H1 (cell line): ENCODE measurements around the gene WNK4. TPM values are rescaled to one million over a fixed set of nuclear protein-coding genes. Genes with fewer than 3 reads are reported as not detected.

Experiments
- CHD7 ChIP-seq: fragments of 300-600 bp; sonication (generic); IDR thresholded peaks from 2 replicates; pipeline ENCODE4 v1.7.1; 2012; ENCODE audit warnings: low read length, moderate library complexity, mild to moderate bottlenecking, inconsistent platforms; ENCODE audit not compliant: insufficient replicate concordance
- CTCF ChIP-seq, 3 experiments: IDR thresholded peaks; 1 replicate in 2 of 3; 2 replicates in 1 of 3; pipeline versions ENCODE4 v1.5.1 to v1.6.1; 2011; ENCODE audit warnings: low read length in 3 of 3, mild to moderate bottlenecking in 3 of 3, inconsistent platforms in 2 of 3, low read depth in 1 of 3, moderate library complexity in 1 of 3; ENCODE audit not compliant: insufficient read depth in 1 of 3; ENCODE audit errors: control extremely low read depth in 1 of 3
- KDM4A ChIP-seq: IDR thresholded peaks from one replicate; pipeline ENCODE4 v1.7.1; 2012; ENCODE audit warnings: low read depth, mild to moderate bottlenecking, moderate library complexity, low read length, inconsistent platforms; ENCODE audit not compliant: severe bottlenecking
- RFX5 ChIP-seq: IDR thresholded peaks from 2 replicates; pipeline ENCODE4 v1.6.1; 2011; ENCODE audit warnings: low read depth, low read length, improper control_type of control experiment, borderline replicate concordance
- SIX5 ChIP-seq: IDR thresholded peaks from 2 replicates; pipeline ENCODE4 v1.6.1; 2011; ENCODE audit warnings: mild to moderate bottlenecking, low read depth, low read length
- SP4 ChIP-seq: IDR thresholded peaks from 2 replicates; pipeline ENCODE4 v1.6.1; 2012; ENCODE audit warnings: low read length, inconsistent platforms
- polyA plus RNA-seq, 7 experiments: library from polyadenylated mRNA; depleted of rRNA in 3 of 7; stranded (reverse) in 5 of 7; unstranded in 2 of 7; fragments of >200 nt in 5 of 7; fragments of 200-250 nt in 2 of 7; gene quantifications; 1 replicate in 5 of 7; 2 replicates in 1 of 7; 4 replicates in 1 of 7; pipeline versions ENCODE4 v1.2.1 to v1.2.3, GENCODE V29; 2011 to 2013; ENCODE audit warnings: missing spikeins in 2 of 7, mixed read lengths in 2 of 7
- total RNA-seq: library from RNA; stranded (reverse); fragmentation: NEBNext Ultra II Directional; extraction: Animal tissue kit (Norgen Biotek cat#: 25700); gene quantifications from 2 replicates; pipeline ENCODE4 v1.2.1, GENCODE V29; 2021

Gene WNK4
- total and polyA plus RNA-seq, 2 of the 8 experiments (the other 6 are each of a cell fraction or from before 2014, with no cell fraction given): 0.21 to 1.7 TPM

DNA sequence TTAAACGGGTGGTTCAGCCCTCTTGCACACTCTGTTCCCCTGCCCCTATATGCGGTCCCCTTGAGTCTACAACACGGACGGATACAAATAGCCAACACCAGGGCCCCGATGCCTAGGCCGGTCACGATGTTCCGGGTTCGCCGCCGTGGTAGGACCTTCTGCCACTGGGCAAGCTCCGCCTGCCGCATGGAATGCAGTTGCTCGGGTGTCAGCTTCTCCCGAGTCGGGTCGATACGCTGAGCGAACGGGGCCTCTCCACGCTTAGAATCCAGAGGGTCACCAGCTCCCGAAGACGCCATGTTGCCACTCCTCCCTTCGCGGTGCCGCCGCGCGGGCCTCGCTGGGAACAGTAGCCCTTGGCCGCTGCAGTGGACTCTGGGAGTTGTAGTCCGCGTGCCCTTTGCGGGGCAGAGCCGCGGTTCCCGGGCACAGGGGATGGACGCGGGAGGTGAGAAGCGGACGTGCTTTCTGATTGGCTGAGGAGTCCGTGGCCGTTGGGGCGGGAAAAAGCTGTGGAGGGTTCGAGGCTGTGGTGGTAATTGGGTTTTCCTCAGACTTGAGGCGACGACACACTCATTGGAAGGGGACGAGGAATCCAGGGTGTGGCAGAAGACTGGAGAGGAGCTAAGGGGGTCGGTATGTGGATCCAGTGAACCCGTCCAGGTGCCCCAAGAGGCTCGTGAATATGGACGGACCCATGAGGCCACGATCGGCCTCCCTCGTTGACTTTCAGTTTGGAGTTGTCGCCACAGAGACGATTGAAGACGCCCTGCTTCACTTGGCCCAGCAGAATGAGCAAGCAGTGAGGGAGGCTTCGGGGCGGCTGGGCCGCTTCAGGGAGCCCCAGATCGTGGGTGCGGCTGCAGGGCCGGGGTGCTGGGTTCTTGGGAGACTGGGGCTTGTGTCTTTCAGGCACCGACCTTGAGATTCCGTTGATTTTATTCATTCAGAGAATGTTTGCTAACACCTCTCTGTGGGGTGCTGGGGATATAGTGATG, 18.3 kb downstream of the WNK4 start, which contains the start of the genes CNTD1 and COA3 (continued):
- TF ChIP-seq CHD7 (no peak), SIX5 (peak; percentile 77), KDM4A (peak; percentile 84), RFX5 (no peak), CTCF (IDR thresholded peaks at IDR 0.05; ENCODE audit: control extremely low read depth in 1 of 3, insufficient read depth in 1 of 3, low read depth in 1 of 3, low read length in 3 of 3) (no peak), SP4 (no peak)
